AG20443 (cell line): ENCODE measurements around the gene ECE1.
A peak's percentile ranks its signal among the peaks of the same experiment; 100 is the strongest.

Source experiments
- DNase-seq: peaks from one replicate; pipeline ENCODE4 v3.0.0; 2012; ENCODE audit warnings: low spot score, mixed read lengths

ECE1 gene

DNA sequence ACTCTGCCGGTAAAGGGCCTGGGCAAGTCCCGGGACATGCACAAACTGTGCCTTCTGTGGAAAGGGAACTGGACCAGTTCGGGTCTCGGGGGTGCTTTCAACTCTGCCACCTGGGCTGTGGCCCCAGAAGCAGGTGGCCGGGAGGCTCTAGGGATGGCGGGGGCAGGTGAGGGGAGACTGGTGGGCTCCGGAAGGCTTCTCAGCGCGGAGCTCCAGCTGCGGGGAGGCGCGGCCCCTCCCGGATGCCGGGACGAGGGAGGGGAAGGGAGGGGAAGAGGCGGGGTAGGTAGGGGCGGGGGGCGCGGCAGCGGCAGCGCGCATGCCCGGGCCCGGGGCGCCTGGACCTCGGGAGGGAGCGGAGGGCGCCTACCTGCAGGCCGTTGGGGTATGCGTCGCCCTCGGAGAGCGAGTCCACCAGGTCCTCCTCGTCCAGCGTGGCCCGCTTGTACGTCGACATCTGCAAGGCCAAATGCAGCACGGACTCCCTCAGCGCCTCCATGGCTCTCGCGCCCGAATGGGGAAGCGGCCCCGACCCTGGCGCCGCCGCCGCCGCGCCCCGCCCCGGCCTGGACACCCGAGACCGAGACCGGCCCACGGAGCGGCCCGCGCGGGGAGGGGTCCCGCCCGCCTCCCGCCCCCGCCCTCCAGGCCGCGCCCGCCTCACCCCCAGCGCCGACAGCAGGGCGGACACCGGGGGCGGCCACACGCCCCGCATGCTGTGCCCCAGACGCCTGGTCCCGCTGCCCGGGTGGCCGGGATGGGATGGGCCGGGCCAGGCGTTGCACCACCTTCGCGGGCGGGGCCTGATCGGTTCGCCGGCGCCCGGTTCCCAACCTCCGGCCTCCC, at the start of gene ECE1:
Gene ECE1, minus strand, starts transcription at position 764 of the 846 bp plus-strand sequence. Its CDS starts 49 bp downstream, at position 715.
- peak; percentile 88 for DNase-seq

GRCh38 chr1:21339356-21340229, 49.3 kb upstream of the ECE1 start:
- DNase-seq, result no peak

- no peak for DNase-seq
Observed at GRCh38 chr1:21338573-21339355, 48.5 kb upstream of the ECE1 start.

DNA sequence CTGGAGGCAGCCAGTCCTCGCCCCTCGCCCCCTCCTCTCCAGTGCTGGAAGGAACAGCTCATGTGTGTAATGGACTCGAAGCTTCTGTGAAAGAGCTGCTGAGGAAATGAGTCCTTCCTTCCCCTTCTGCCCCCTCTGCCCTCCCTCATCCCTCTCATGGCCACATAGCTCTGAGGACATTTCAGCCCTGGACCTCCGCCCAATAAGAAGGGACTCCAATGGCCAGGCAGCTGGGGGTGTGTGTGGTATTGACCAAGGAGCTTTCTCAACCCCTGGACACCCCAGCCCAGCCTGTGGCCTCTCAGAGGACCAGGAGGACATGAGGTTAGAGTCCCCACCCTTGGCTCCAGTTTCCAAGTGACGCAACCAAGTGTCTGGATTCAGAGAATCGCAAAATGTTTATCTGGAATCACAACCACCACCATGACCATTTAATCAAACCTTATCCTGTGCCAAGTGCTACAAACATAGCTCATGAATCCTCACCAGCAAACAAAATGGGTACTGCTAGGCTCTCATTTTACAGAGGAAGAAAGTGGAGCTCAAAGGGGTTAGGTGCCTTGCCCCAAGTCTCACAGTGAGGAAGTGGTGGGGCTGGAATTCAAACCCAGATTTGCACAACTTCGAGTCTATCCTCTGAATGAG, 47.8 kb upstream of the ECE1 start:
- DNase-seq, result peak; percentile 74

DNA sequence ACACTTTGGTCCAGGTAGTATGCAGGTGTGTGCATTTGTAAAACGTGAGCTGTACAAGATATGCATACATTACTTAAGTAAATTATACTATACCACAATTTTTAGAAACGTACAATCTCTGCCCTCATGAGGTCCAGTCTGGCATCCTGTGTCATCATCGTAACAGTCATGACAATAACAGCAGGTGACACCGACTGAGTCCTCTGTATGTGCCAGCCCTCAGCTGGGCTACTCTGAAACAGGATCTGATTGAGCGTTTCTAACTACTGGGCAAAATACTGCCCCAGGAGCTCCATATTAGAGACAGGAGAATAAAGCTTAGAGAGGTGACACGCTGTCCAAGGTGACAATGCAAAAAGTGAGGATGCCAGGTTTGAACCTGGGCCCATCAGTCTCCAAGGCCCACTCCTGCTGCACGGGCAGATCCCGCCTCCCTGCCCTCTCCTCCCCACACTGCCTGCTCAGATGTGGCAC, 47.2 kb upstream of the ECE1 start:
- no peak for DNase-seq

DNA sequence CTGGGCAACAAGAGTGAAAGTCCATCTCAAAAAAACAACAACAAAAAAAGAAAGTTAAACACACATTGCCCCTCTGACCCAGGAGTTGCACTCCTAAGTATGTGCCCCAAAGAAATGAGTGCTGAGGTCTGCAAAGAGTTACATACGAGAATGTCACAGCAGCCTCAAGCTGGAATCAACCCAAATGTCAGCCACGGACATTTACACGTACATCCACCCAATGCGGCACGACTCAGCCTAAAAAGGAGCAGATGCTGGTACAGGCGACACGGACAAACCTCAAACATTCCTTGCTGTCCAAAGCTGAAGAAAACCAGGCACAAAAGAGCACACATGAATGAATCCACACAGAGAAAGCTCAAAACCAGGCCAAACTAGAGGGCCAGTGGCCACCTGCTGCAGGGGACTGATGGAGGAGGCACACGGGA, 46.8 kb upstream of the ECE1 start:
- no peak for DNase-seq

- DNase-seq, result no peak
Observed at GRCh38 chr1:21335750-21336224, 45.5 kb upstream of the ECE1 start.

DNA sequence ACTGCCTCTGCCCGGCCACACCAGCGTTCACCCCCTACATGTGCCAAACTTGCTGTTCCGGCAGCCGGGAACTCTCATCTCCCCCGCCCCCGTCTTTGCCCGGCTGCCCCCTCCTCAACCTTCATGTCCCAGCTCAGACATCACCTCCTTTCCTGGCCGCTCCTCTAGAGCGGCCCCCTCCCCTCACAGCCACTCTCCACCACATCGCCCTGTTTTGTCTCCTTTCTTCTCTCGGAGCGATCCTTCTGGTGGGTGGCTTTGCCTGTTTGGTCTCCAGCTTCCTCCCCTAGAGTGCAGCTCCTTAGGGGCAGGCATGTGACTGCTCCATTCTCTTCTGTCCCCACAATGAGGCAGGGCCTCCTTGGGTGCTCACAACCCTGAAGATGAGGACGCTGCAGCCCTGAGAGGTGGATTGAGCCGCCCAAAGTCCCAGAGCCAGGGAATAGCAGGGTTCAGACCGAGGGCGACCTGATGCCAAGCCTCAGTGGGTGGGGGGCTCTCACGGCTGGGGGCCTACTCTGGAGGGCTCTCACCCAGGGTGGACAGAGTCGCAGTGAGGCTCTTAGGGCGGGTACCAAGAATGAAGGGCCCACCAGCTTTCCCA, 44.9 kb upstream of the ECE1 start:
- no peak for DNase-seq

DNA sequence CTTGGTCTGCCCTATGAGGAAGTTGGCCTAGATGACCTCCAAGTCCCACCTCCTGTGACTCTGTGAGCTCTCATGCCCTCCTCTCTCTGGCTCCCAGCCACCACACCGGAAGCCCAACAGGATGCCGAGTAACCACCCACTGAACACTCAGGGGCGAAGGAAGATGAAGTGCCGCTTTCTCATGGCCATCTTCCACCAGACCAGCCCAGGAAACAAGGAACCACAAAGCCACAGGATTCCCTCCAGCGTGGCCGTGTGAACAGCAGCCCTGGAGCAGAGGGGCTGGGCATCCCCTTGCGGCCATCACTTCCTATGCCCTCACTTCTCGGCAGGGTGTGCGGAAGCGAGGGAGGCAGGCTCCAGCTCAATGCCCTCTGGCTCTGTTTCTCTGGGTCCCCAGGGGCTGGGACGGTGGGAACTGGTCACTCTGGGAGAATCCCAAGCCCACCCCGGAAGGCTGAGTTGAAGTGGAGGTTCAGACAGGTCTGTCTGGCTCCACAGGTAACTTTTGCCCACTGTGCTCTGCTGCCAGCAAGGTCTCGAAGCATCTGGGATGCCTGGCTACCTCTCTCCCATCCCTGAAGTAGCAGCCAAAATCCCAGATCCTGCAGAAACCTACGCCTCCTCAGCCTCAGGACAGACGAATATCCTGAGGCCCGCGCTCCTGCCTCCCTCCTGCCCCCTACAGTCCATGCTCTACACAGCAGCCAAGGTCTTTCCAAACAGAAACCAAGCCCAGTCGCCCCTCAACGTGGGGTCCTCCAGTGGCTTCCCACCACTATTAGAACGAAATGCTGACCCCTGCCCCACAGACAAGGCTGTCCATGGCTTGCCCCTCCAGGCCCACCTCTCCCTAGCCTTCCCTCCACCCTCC, 44.2 kb upstream of the ECE1 start:
- peak; percentile 84 for DNase-seq

- DNase-seq, result no peak
Observed at GRCh38 chr1:21333824-21334213, 43.6 kb upstream of the ECE1 start.

DNA sequence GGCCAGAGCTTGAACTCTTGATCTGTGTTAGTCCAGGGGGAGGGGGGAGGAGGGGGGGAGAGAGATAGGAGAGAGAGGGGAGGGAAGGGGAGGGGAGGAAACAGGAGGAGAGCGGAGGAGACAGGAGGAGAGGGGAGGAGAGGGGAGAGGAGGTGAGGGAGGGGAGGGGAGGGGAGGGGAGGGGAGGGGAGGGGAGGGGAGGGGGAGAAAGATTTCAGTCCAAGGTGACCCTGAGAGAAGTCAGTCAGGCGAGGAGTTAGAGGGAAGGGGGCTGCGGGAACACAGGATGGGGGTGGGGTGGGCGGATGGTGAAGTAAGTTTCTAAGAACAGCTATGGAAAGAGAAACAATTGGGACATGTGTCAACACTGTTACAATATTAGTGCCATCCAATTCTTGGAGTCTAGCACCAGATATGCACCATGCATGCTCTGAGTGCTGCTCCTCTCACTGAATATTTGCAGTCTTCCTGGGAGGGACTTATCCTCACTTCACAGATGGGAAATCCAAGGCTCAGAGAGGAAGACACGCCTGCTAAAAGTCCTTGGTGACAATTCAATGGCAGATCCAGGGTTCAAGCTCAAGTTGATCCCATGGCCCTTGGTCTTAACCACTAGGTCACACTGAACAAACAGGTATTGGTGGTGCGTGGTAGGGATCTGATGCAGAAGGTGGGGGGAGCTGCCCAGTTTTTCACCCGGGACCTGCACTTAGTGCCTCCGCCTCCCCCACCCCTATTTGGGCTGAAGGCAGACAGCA, 42.5 kb upstream of the ECE1 start:
- no peak for DNase-seq

- DNase-seq, result no peak
Observed at GRCh38 chr1:21331752-21332478, 41.7 kb upstream of the ECE1 start.

DNA sequence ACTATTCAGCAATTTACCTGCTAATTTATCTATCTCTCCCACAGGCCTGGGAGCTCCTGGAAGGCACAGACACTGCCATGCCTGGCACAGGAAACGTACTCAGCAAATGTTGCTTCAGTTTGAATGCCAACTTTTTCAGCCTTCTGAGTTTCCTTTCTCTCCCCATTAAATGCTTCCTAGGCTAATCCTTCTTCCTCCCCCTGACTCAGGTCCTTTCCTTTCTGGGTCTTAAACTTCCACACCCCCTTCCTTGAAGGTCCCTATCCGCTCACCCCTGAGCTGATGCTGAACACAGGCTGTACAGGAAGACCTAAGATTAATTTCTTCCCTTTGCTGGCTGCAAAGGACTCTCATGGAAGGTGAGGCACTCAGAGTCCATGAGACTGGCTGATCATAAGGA, 40.3 kb upstream of the ECE1 start:
- no peak for DNase-seq

GRCh38 chr1:21329209-21329844, 39.1 kb upstream of the ECE1 start:
- no peak for DNase-seq

- no peak for DNase-seq
Observed at GRCh38 chr1:21327566-21328323, 37.5 kb upstream of the ECE1 start.

DNA sequence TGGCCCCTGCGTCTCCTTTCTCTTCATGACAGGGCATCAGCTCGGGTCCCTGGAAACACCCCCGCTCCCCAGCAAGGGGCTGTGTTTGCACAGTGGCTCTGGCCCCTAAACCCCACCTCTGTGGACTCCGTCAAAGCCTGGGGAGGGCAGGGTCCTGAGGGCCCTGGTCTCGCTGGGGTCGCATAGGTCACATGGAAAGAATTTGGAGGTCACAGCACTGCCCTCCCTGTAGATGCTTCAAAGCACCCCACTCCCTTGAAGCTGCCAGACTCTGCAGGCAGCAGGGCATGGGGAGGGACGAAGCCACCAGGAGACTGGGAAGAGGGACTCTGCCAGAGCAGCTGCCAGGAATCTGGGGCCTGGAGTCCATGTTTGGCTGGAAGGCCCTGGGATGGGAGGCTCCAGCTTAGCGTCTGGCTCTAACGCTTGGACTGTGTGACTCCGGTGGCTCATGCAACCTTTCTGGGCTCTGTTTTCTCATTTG, 36.6 kb upstream of the ECE1 start:
- DNase-seq, result no peak

DNA sequence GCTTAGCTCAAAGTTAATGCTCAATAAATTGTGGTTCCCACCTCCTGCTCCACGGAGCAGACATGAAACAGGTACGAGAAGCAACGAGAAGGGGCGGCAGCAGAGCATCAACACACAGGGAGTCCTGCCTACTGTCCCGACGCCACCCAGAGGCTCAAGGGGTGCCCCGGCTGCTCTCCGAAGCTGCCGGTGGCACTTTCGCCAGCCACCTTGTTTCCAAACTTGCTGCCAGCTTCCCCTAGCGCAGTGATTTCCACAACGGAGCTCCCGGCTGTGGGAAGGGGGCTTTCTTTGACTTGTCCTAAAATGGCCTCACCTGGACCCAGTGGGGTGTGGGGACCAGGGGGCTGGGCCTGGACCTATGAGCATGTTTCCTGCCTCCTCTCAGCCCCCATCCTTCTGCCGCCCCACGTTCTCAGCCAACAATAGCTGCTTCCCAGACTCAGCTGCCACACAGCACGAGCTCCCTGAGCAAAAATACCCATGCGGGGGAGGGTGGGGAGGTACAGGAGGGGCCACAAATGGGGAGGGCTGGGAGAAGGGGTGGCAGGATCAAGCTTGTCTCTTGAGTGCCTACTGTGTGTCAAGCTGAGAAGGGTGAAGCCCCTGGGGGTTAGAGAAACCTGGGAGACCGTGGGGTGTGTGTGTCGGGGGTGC, 35.6 kb upstream of the ECE1 start:
- DNase-seq, result no peak
